ENCODE measurements around the gene HLA-DRA.

HLA-DRA gene

GRCh38 chr6:32483968-32484613, 44.4 kb downstream of the HLA-DRA start:
- DNase-seq = no peak

- DNase-seq = no peak
These were observed 44.9 kb downstream of the HLA-DRA start for GRCh38 chr6:32484614-32484998.

- DNase-seq = no peak
These were observed 48.4 kb downstream of the HLA-DRA start for GRCh38 chr6:32488083-32488482.

- DNase-seq = no peak
These were observed 52.0 kb downstream of the HLA-DRA start for GRCh38 chr6:32491700-32492099.

GRCh38 chr6:32492351-32492750, 52.7 kb downstream of the HLA-DRA start:
- no peak for DNase-seq

Measured in activated T-cell treated with anti-CD3 and anti-CD28 coated beads, Interleukin-2, amount 50 U/mL, for 1 hour (primary cell).